Endodermal cell (in vitro differentiated cells): Measurements from ENCODE around the gene ORC2. TPM values are rescaled to one million over a fixed set of nuclear protein-coding genes. Genes with fewer than 3 reads are reported as not detected.
"Not testable (repeated sequence)": the region's sequence is repeated elsewhere in the genome, so short reads cannot be mapped to it uniquely, and the experiment has no call there.

ENCODE experiments used
- DNase-seq: peaks from one replicate; pipeline ENCODE4 v3.0.0-alpha.2; 2017
- H3K27ac ChIP-seq: 2 replicates; pipeline ENCODE4 v1.5.1; 2013; ENCODE audit warnings: mild to moderate bottlenecking, low read depth, low read length, moderate library complexity
- H3K27me3 ChIP-seq: 2 replicates; pipeline ENCODE4 v1.6.1; 2013; ENCODE audit warnings: mild to moderate bottlenecking, low read length, moderate library complexity; ENCODE audit not compliant: insufficient read depth, control insufficient read depth, poor library complexity, severe bottlenecking
- H3K36me3 ChIP-seq: 2 replicates; pipeline ENCODE4 v1.7.0; 2013; ENCODE audit warnings: mild to moderate bottlenecking, low read length, moderate library complexity; ENCODE audit not compliant: control insufficient read depth, insufficient read depth
- H3K4me1 ChIP-seq: one replicate; pipeline ENCODE4 v1.7.0; 2013; ENCODE audit warnings: low read length; ENCODE audit not compliant: control insufficient read depth, insufficient read depth
- H3K4me3 ChIP-seq: 2 replicates; pipeline ENCODE4 v1.5.1; 2013; ENCODE audit warnings: mild to moderate bottlenecking, low read length, moderate library complexity
- H3K9ac ChIP-seq: 2 replicates; pipeline ENCODE4 v1.6.1; 2013; ENCODE audit warnings: mild to moderate bottlenecking, low read length, moderate library complexity; ENCODE audit not compliant: poor library complexity, severe bottlenecking; ENCODE audit errors: extremely low read depth
- H3K9me3 ChIP-seq: 2 replicates; pipeline ENCODE4 v1.6.1; 2013; ENCODE audit warnings: mild to moderate bottlenecking, low read length, moderate library complexity; ENCODE audit not compliant: control insufficient read depth
- H3K27ac Mint-ChIP-seq: 2 replicates; pipeline ENCODE4 v1.8.0; 2020; ENCODE audit warnings: mixed read lengths
- H3K27me3 Mint-ChIP-seq: 2 replicates; pipeline ENCODE4 v1.8.0; 2021; ENCODE audit warnings: mild to moderate bottlenecking, mixed read lengths; ENCODE audit not compliant: insufficient read depth
- H3K36me3 Mint-ChIP-seq: 2 replicates; pipeline ENCODE4 v1.8.0; 2020; ENCODE audit warnings: low read depth, mixed read lengths
- H3K4me1 Mint-ChIP-seq: 2 replicates; pipeline ENCODE4 v1.8.0; 2020; ENCODE audit warnings: mixed read lengths
- H3K4me3 Mint-ChIP-seq: 2 replicates; pipeline ENCODE4 v1.8.0; 2020; ENCODE audit warnings: mild to moderate bottlenecking, moderate library complexity, mixed read lengths
- H3K9me3 Mint-ChIP-seq: 2 replicates; pipeline ENCODE4 v1.8.0; 2020; ENCODE audit warnings: mild to moderate bottlenecking, mixed read lengths
- whole genome bisulfite sequencing, 2 experiments: methylation state at CpG; one replicate each; pipeline versions ENCODE4 v1.1.5 to v1.1.7; 2013; ENCODE audit warnings: missing lambda C conversion rate in 2 of 2, mixed read lengths in 1 of 2; ENCODE audit not compliant: insufficient coverage in 1 of 2, insufficient read length in 1 of 2; 5-methylcytosine and 5-hydroxymethylcytosine counted together
- total RNA-seq, 2 donors: library from RNA; stranded (reverse); fragmentation: NEBNext Ultra II Directional in 1 of 2; extraction: Animal tissue kit (Norgen Biotek cat#: 25700) in 1 of 2; gene quantifications; 2 replicates in 1 of 2; 3 replicates in 1 of 2; pipeline ENCODE4 v1.2.1, GENCODE V29; 2021
- TF ChIP-seq, protein P1 (sequence below): fragments of 200-600 bp; sonication (generic); conservative IDR thresholded peaks from 2 replicates; pipeline ENCODE4 v1.5.0; 2021; ENCODE audit warnings: antibody characterized with exemption, mild to moderate bottlenecking

ORC2 gene
- total RNA-seq, 2 donors from 2014 or later: 68.9 to 129 TPM

DNA sequence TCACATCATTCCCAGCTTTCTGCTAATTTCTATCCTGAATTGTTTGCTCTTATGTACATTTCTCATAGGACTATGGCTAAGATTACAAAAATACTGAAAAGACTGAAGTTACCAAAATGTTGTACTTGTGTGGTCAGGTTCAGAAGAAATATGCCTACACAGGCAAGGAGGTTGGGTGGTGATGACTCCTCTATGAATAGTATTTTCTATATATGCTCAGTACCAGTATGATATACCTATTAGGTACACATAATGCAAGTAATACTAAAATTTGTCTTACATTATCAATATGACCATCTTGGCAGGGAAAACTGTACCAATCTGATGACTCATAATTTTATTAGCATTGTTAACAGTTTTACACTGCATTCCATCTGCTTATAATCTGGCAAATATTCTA, 12.2 kb upstream of the ORC2 start:
- H3K9me3 Mint-ChIP-seq: no peaks in the 10 kb centered on the region
- DNase-seq: no peak
- no peak overlapping the region for H3K9ac ChIP-seq
- no peak overlapping the region for H3K27ac ChIP-seq
- H3K27me3 Mint-ChIP-seq: no peaks in the 10 kb centered on the region
- no peak overlapping the region for H3K4me3 ChIP-seq
- H3K4me1 ChIP-seq: no peaks in the 10 kb centered on the region
- H3K27me3 ChIP-seq: no peaks in the 10 kb centered on the region
- H3K27ac Mint-ChIP-seq: no peak overlapping the region
- no peaks in the 10 kb centered on the region for H3K9me3 ChIP-seq
- no peak overlapping the region for H3K4me3 Mint-ChIP-seq
- TF ChIP-seq, protein P1, sequence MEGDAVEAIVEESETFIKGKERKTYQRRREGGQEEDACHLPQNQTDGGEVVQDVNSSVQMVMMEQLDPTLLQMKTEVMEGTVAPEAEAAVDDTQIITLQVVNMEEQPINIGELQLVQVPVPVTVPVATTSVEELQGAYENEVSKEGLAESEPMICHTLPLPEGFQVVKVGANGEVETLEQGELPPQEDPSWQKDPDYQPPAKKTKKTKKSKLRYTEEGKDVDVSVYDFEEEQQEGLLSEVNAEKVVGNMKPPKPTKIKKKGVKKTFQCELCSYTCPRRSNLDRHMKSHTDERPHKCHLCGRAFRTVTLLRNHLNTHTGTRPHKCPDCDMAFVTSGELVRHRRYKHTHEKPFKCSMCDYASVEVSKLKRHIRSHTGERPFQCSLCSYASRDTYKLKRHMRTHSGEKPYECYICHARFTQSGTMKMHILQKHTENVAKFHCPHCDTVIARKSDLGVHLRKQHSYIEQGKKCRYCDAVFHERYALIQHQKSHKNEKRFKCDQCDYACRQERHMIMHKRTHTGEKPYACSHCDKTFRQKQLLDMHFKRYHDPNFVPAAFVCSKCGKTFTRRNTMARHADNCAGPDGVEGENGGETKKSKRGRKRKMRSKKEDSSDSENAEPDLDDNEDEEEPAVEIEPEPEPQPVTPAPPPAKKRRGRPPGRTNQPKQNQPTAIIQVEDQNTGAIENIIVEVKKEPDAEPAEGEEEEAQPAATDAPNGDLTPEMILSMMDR: no peak
- peaks cover 27% of the 10 kb centered on the region for H3K36me3 ChIP-seq
- H3K4me1 Mint-ChIP-seq: no peaks in the 10 kb centered on the region
- peaks cover 2% of the 10 kb centered on the region for H3K36me3 Mint-ChIP-seq

DNA sequence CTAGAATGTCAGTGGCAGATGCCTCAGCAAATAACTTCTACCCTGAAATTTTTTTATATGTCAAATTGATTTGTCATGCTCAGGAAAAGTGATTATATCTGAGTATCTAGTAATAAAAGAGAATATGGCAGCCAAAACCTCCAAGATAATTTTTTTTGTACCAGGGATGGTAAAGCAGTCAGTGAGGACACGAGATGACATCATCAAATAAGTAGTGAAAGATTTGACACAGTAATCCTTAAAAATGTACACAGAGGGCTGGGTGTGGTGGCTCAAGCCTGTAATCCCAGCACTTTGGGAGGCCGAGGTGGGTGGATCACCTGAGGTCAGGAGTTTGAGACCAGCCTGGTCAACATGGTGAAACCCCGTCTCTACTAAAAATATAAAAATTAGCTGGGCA, 6.6 kb upstream of the ORC2 start:
- H3K36me3 Mint-ChIP-seq, H3K4me3 ChIP-seq, DNase-seq, H3K27me3 Mint-ChIP-seq, H3K4me1 ChIP-seq, H3K27ac ChIP-seq, H3K27ac Mint-ChIP-seq, H3K36me3 ChIP-seq, H3K9me3 ChIP-seq, H3K9ac ChIP-seq, H3K27me3 ChIP-seq, H3K9me3 Mint-ChIP-seq, H3K4me3 Mint-ChIP-seq: not testable (repeated sequence)
- WGBS, 2 experiments: 83 to 97% methylated on average over 1 to 2 of the region's 3 CpGs
- H3K4me1 Mint-ChIP-seq: peaks cover 16% of the 10 kb centered on the region

DNA sequence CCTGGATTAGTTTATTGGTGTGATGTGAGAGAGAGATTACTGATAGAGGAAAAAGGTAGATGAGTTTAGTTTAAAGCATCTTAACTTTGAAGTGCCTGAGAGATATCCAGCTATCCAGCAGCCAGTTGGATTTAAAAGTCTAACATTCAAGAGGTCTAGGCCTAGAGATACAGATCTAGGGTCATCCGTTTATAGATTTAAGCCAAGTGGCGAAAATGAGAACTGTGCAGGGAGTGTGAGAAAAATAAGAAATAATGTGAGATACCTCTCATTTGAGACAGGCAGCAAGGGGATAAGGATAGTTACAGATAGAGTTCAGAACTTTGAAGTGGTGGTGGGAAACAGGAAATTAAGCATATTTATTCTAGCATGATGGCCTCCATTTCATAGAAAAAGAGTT, 5.3 kb upstream of the ORC2 start:
- Mint-ChIP-seq H3K27ac (no peak overlapping the region), H3K36me3 (no peaks in the 10 kb centered on the region)
- WGBS, 2 experiments: 85 to 87% methylated on average over 2 of the region's 2 CpGs

DNA sequence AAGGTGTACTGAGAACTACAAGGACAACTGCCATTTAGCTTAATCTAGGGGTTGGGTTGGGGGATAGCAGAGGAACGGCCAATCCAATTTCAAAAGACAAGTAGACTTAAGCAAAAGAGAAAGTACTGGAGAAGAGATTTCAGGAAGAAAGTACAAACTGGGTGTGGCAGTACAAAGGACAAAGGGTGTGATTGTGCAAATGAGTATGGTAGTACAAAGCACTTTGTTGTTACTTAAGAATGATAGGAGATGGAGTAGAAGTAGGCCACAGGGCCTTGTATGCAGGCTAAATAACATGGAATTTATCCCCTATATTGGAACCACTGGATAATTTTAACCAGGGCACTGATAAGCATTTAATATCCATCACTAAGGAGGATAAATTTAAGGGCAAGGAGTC, 4.7 kb upstream of the ORC2 start:
- H3K9me3 Mint-ChIP-seq: no peaks in the 10 kb centered on the region
- H3K4me1 ChIP-seq: no peaks in the 10 kb centered on the region
- no peak for DNase-seq
- no peaks in the 10 kb centered on the region for H3K9me3 ChIP-seq
- WGBS, 2 experiments: 80 to 94% methylated on average over 1 of the region's 1 CpG
- TF ChIP-seq, protein P1: no peak
- H3K9ac ChIP-seq: no peak overlapping the region
- no peak overlapping the region for H3K27ac ChIP-seq
- H3K4me3 ChIP-seq: no peak overlapping the region
- H3K27me3 Mint-ChIP-seq: no peaks in the 10 kb centered on the region
- H3K36me3 Mint-ChIP-seq: no peaks in the 10 kb centered on the region
- H3K27ac Mint-ChIP-seq: no peak overlapping the region
- no peaks in the 10 kb centered on the region for H3K27me3 ChIP-seq
- peaks cover 25% of the 10 kb centered on the region for H3K4me1 Mint-ChIP-seq
- H3K4me3 Mint-ChIP-seq: no peak overlapping the region
- H3K36me3 ChIP-seq: no peaks in the 10 kb centered on the region

More for the DNA sequence above, 5.3 kb upstream of the ORC2 start:
- Histone ChIP-seq H3K9ac (no peak overlapping the region), H3K4me3 (no peak overlapping the region), H3K9me3 (no peaks in the 10 kb centered on the region), H3K36me3 (no peaks in the 10 kb centered on the region), H3K27me3 (no peaks in the 10 kb centered on the region), H3K4me1 (no peaks in the 10 kb centered on the region), H3K27ac (no peak overlapping the region)
- Mint-ChIP-seq H3K9me3 (no peaks in the 10 kb centered on the region), H3K27me3 (no peaks in the 10 kb centered on the region), H3K4me1 (peaks cover 25% of the 10 kb centered on the region), H3K4me3 (no peak overlapping the region)
- TF ChIP-seq, protein P1: no peak
- no peak for DNase-seq
